ENCODE results near the gene NOVA2.

DNA sequence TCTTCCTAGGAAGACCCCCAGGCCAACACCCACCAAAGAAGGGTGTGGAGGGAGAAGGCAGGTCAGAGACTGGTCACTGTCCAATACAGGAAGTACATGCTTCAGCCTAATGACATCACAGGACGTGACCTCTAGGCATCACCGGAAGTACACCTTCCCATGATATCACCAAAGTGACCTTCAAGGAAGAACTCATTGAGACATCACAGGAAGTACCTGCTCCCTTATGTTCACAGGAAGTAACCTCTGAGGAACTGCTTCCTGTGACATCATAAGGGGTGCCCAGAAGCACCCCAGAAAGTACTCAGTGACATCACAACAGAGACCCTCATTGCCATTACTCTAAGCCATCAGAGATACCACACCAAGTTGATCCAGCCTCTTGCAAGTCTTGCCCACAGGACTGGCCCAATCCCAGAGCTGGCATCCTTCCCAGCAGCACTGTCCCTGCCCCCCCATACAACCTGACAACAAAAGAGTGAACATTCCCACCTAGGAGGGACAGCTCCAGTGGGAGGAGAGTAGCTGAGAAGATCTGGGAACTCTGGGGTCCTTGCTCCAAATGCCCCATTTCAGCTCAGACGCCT lies 34.8 kb downstream of the NOVA2 start:
- TF ChIP-seq EZH2phosphoT487 (IDR thresholded peaks at IDR 0.05; ENCODE audit: low read length) = no peak
- no peak for TF ChIP-seq CTCF (IDR thresholded peaks at IDR 0.05; ENCODE audit: low read length)
